CD4-positive, alpha-beta T cell (primary cell): ENCODE results near the gene SUPT3H. TPM values are rescaled to one million over a fixed set of nuclear protein-coding genes. Genes with fewer than 3 reads are reported as not detected.

Experiments used
- ATAC-seq: fragments of 200-7000 bp; cut with Tn5 transposase; one replicate; pipeline ENCODE4 v1.10.0; 2022; ENCODE audit warnings: mild to moderate bottlenecking; ENCODE audit not compliant: poor library complexity
- CTCF ChIA-PET: fragments of 350-600 bp; sonication (Branson Sonifier 250); formaldehyde crosslinking; loops from one replicate; lab custom pipeline; 2021; ENCODE audit warnings: antibody characterized with exemption, inconsistent platforms; lab: Charles Lee
- POLR2A ChIA-PET: fragments of 350-600 bp; sonication (Branson Sonifier 250); formaldehyde crosslinking; loops from one replicate; lab custom pipeline; 2021; ENCODE audit warnings: antibody characterized with exemption, inconsistent platforms; lab: Charles Lee
- DNase-seq, 14 experiments: peaks; one replicate each; pipeline ENCODE4 v3.0.0-alpha.2; 2013 to 2020; ENCODE audit warnings: mixed read lengths in 2 of 14
- H3K27ac ChIP-seq, 2 donors: one replicate each; pipeline versions ENCODE4 v1.5.1 to v1.7.0; 2013; ENCODE audit warnings: low read length in 2 of 2, low read depth in 1 of 2, mild to moderate bottlenecking in 1 of 2
- H3K27me3 ChIP-seq, 2 experiments: 1 replicate in 1 of 2; 2 replicates in 1 of 2; pipeline versions ENCODE4 v1.6.1 to v1.7.0; 2013; ENCODE audit warnings: low read length in 2 of 2, control low read depth in 1 of 2, mild to moderate bottlenecking in 1 of 2, moderate library complexity in 1 of 2; ENCODE audit not compliant: insufficient read depth in 2 of 2, control insufficient read depth in 1 of 2
- H3K36me3 ChIP-seq: one replicate; pipeline ENCODE4 v1.6.1; 2013; ENCODE audit warnings: low read length, control low read depth; ENCODE audit not compliant: insufficient read depth
- H3K4me1 ChIP-seq: one replicate; pipeline ENCODE4 v1.6.1; 2013; ENCODE audit warnings: low read length, control low read depth; ENCODE audit not compliant: insufficient read depth
- H3K4me3 ChIP-seq: one replicate; pipeline ENCODE4 v1.5.1; 2013; ENCODE audit warnings: mild to moderate bottlenecking, low read length, moderate library complexity
- H3K9me3 ChIP-seq, 2 experiments: 1 replicate in 1 of 2; 2 replicates in 1 of 2; pipeline versions ENCODE4 v1.6.1 to v1.7.0; 2013; ENCODE audit warnings: low read length in 2 of 2, mild to moderate bottlenecking in 2 of 2, control low read depth in 1 of 2, moderate library complexity in 1 of 2; ENCODE audit not compliant: control insufficient read depth in 1 of 2, insufficient read depth in 1 of 2
- H3K27ac Mint-ChIP-seq: one replicate; pipeline ENCODE4 v1.8.0; 2020; ENCODE audit warnings: mixed read lengths
- H3K27me3 Mint-ChIP-seq: one replicate; pipeline ENCODE4 v1.8.0; 2021; ENCODE audit warnings: mixed read lengths
- H3K36me3 Mint-ChIP-seq: one replicate; pipeline ENCODE4 v1.8.0; 2021; ENCODE audit warnings: low read depth, mixed read lengths
- H3K4me1 Mint-ChIP-seq: one replicate; pipeline ENCODE4 v1.8.0; 2021; ENCODE audit warnings: low read depth, mixed read lengths
- H3K4me3 Mint-ChIP-seq: one replicate; pipeline ENCODE4 v1.8.0; 2020; ENCODE audit warnings: mild to moderate bottlenecking, mixed read lengths
- H3K9me3 Mint-ChIP-seq: one replicate; pipeline ENCODE4 v1.8.0; 2020; ENCODE audit warnings: mixed read lengths
- intact Hi-C, 2 experiments: fragments of 100-400 bp; cut with DNase I in 1 of 2; cut with micrococcal nuclease in 1 of 2; formaldehyde crosslinking; loops; one replicate each; pipeline versions ENCODE4 v1.15.1 to v1.9.0; 2023 to 2025; cut with DNase I, micrococcal nuclease
- total RNA-seq, 174 experiments: library from RNA in 2 of 174; stranded (reverse) in 2 of 174; gene quantifications; one replicate each; pipeline ENCODE4 v1.2.3 and lab custom pipeline; 2021 to 2026
- TF ChIP-seq, protein P1 (sequence below): fragments of 200-600 bp; IDR thresholded peaks from one replicate; pipeline ENCODE4 v1.8.0; 2022; ENCODE audit warnings: antibody characterized with exemption, mild to moderate bottlenecking

The SUPT3H gene
- total RNA-seq, 2 experiments from 2014 or later: 8.9 to 10.5 TPM

DNA sequence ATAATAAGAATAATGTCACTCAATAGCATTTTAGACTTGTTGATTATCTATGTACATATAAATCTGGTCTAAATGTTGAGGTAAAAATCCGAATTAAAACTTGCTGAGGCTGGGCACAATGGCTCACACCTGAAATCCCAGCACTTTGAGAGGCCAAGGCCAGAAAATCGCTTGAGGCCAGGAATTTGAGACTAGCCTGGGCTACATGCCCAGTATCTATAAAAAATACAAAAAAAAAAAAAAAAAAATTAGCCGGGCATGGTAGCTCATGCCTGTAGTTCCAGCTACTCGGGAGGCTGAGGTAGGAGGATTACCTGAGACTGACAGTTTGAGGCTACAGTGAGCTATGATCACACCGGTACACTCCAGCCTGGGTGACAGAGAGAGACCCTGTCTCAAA is 34.2 kb upstream of the SUPT3H start:
- Mint-ChIP-seq H3K4me3 (no peak overlapping the region), H3K27me3 (peaks cover 3% of the 10 kb centered on the region), H3K36me3 (no peaks in the 10 kb centered on the region), H3K4me1 (no peaks in the 10 kb centered on the region), H3K27ac (no peak overlapping the region), H3K9me3 (no peaks in the 10 kb centered on the region)
- H3K9me3 ChIP-seq: no peaks in the 10 kb centered on the region
- DNase-seq (no peak), ATAC-seq (no peak)
- no peak overlapping the region for H3K27ac ChIP-seq
- TF ChIP-seq, protein P1, sequence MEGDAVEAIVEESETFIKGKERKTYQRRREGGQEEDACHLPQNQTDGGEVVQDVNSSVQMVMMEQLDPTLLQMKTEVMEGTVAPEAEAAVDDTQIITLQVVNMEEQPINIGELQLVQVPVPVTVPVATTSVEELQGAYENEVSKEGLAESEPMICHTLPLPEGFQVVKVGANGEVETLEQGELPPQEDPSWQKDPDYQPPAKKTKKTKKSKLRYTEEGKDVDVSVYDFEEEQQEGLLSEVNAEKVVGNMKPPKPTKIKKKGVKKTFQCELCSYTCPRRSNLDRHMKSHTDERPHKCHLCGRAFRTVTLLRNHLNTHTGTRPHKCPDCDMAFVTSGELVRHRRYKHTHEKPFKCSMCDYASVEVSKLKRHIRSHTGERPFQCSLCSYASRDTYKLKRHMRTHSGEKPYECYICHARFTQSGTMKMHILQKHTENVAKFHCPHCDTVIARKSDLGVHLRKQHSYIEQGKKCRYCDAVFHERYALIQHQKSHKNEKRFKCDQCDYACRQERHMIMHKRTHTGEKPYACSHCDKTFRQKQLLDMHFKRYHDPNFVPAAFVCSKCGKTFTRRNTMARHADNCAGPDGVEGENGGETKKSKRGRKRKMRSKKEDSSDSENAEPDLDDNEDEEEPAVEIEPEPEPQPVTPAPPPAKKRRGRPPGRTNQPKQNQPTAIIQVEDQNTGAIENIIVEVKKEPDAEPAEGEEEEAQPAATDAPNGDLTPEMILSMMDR: no peak
- peaks cover 0 to 8% of the 10 kb centered on the region in 2 experiments for H3K27me3 ChIP-seq
- H3K36me3 ChIP-seq: no peaks in the 10 kb centered on the region
- ChIA-PET POLR2A (no interaction called here), CTCF (no interaction called here)
- no peak overlapping the region for H3K4me3 ChIP-seq
- intact Hi-C loops: loop anchor here in 1 of 2 experiments (10.0 kb wide), 2 partner anchors 477 to 937 kb away; no protein-coding TSS in a partner anchor
- peaks cover 3% of the 10 kb centered on the region for H3K4me1 ChIP-seq

DNA sequence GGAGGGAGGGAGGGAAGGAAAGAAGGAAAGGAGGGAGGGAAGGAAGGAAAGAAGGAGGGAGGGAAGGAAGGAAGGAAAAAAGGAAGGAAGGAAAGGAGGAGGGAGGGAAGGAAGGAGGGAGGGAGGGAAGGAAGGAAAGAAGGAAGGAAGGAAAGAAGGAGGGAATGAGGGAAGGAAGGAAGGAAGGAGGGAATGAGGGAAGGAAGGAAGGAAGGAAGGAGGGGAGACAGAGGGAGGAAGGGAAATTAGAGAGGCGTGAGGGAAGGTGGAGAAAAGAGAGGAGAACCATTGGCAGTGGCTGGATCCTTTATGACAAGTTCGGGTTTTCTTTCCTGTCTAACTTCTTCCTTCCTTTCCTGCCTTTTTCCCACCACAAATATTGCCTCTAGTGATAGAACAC is 22.3 kb upstream of the SUPT3H start:
- H3K4me1 Mint-ChIP-seq: no peaks in the 10 kb centered on the region
- no peaks in the 10 kb centered on the region for H3K27me3 ChIP-seq
- intact Hi-C loops: no loop called here
- H3K27ac Mint-ChIP-seq: no peak overlapping the region
- CTCF ChIA-PET: no interaction called here
- no peaks in the 10 kb centered on the region for H3K36me3 ChIP-seq
- TF ChIP-seq, protein P1: no peak
- no peaks in the 10 kb centered on the region for H3K9me3 Mint-ChIP-seq
- POLR2A ChIA-PET: no interaction called here
- H3K4me3 Mint-ChIP-seq: no peak overlapping the region
- ATAC-seq: no peak
- no peaks in the 10 kb centered on the region for H3K36me3 Mint-ChIP-seq
- H3K27me3 Mint-ChIP-seq: peaks cover 3% of the 10 kb centered on the region
- H3K4me1 ChIP-seq: no peaks in the 10 kb centered on the region
- no peaks in the 10 kb centered on the region for H3K9me3 ChIP-seq
- no peak for DNase-seq
- no peak overlapping the region for H3K27ac ChIP-seq
- no peak overlapping the region for H3K4me3 ChIP-seq

DNA sequence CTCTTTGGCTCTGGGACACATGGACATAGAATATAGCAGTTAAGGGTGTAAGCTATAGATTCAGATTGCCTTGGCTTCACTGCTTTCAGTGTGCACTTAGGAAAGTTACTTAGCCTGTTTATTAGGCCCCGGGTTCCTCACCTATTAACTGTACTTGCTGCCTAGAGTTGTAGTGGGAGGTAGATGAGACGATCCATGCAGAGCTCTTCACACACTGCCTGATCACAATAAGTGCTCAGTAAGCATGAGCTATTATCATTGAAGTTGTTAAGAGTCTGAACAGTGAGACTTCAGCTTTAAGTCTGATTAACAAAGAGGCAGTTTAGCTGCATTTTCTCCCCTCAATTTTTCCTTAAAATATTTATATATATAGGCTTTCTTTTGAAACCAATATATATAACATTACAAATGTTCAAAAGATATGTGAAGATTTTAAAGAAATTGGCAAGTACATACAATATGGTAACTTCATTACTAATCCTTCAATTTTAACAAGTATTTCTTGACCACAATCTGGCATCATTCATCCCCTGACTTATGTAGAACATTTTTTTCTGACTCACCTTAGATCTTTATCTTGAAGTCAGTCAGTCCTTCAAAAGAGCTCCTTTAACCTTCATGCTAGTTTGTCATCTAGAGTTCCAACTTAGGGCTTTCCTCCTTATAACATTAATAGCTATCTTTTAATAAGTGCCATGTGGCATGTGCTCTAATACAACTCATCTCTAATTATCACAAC is 20.5 kb upstream of the SUPT3H start:
- DNase-seq (peak in 1 of 14 experiments; percentile 4), ATAC-seq (no peak)
- Mint-ChIP-seq H3K4me1 (no peaks in the 10 kb centered on the region), H3K36me3 (no peaks in the 10 kb centered on the region), H3K9me3 (no peaks in the 10 kb centered on the region), H3K4me3 (no peak overlapping the region), H3K27me3 (no peaks in the 10 kb centered on the region), H3K27ac (no peak overlapping the region)
- Histone ChIP-seq H3K27ac (no peak overlapping the region), H3K36me3 (no peaks in the 10 kb centered on the region), H3K9me3 (peaks cover 0 to 8% of the 10 kb centered on the region in 2 experiments), H3K4me3 (no peak overlapping the region), H3K4me1 (no peaks in the 10 kb centered on the region), H3K27me3 (no peaks in the 10 kb centered on the region)
- POLR2A ChIA-PET: interaction anchor here (0.6 to 1.2 kb wide), 2 partner anchors 20 to 98 kb away, joined by 3 to 4 read pairs; partner anchors contain the start of gene SUPT3H
- CTCF ChIA-PET: interaction anchor here (0.9 to 1.4 kb wide), 2 partner anchors 316 to 539 kb away, joined by 3 read pairs; no protein-coding TSS in a partner anchor
- intact Hi-C loops: no loop called here
- TF ChIP-seq, protein P1: no peak
